A549 (cell line): ENCODE measurements around the gene BRCA2. TPM values are rescaled to one million over a fixed set of nuclear protein-coding genes. Genes with fewer than 3 reads are reported as not detected.

Experiments used
- ATAC-seq, 2 experiments: fragments of 200-7000 bp in 1 of 2; fragments of >200 bp in 1 of 2; cut with Nextera tagmentation in 1 of 2; cut with Tn5 transposase in 1 of 2; 3 replicates each; pipeline versions ENCODE4 v1.8.0 to v1.9.1; 2018 to 2020; ENCODE audit warnings: mild to moderate bottlenecking in 1 of 2, moderate library complexity in 1 of 2
- CTCF ChIA-PET: fragments of 300-600 bp; sonication (Branson Sonifier 250); formaldehyde crosslinking; extraction: SDS; loops from one replicate; lab custom pipeline; 2021; ENCODE audit warnings: antibody characterized with exemption, inconsistent platforms; lab: Yijun Ruan, JAX
- POLR2A ChIA-PET: fragments of 350-600 bp; formaldehyde crosslinking; extraction: SDS; loops from one replicate; lab custom pipeline; 2021; ENCODE audit warnings: antibody characterized with exemption, inconsistent platforms; lab: Yijun Ruan, JAX
- DNase-seq, 2 experiments: peaks; one replicate each; pipeline versions ENCODE4 v3.0.0 to v3.0.0-alpha.2; 2011 to 2016; ENCODE audit warnings: low read depth in 1 of 2, low spot score in 1 of 2
- FAIRE-seq: peaks from 2 replicates; lab custom pipeline; 2011; peaks lifted over from hg19 to GRCh38; lab: Jason Lieb, UNC
- H3K27ac ChIP-seq, 2 experiments: fragments of >200 bp; sonication (Bioruptor Twin); formaldehyde crosslinking; 3 replicates each; pipeline ENCODE4 v1.5.1; 2016 to 2017
- H3K4me1 ChIP-seq: fragments of >200 bp; sonication (Bioruptor Twin); formaldehyde crosslinking; 3 replicates; pipeline ENCODE4 v1.6.1; 2016
- H3K4me2 ChIP-seq: fragments of >200 bp; sonication (Bioruptor Twin); formaldehyde crosslinking; 3 replicates; pipeline ENCODE4 v1.6.1; 2016
- H3K4me3 ChIP-seq: fragments of >200 bp; sonication (Bioruptor Twin); formaldehyde crosslinking; 3 replicates; pipeline ENCODE4 v1.5.1; 2016
- H3K9me3 ChIP-seq: fragments of >200 bp; sonication (Bioruptor Twin); formaldehyde crosslinking; 3 replicates; pipeline ENCODE4 v1.6.1; 2016
- CBX8 ChIP-seq: fragments of 200-600 bp; sonication (generic); IDR thresholded peaks from 2 replicates; pipeline ENCODE4 v1.6.1; 2016
- CTCF ChIP-seq: fragments of >200 bp; sonication (Bioruptor Twin); formaldehyde crosslinking; IDR thresholded peaks from 3 replicates; pipeline ENCODE4 v1.5.1; 2016
- EHMT2 ChIP-seq: fragments of 200-600 bp; sonication (generic); IDR thresholded peaks from 2 replicates; pipeline ENCODE4 v1.6.1; 2016; ENCODE audit warnings: antibody characterized with exemption, low read depth, mild to moderate bottlenecking, moderate library complexity
- FOSB ChIP-seq: fragments of 250-450 bp; sonication (Bioruptor Pico); IDR thresholded peaks from 2 replicates; pipeline ENCODE4 v1.5.0; 2020; ENCODE audit warnings: mild to moderate bottlenecking, moderate library complexity
- HDAC2 ChIP-seq: fragments of 200-600 bp; sonication (generic); IDR thresholded peaks from 2 replicates; pipeline ENCODE4 v1.6.1; 2016
- HMGXB4 ChIP-seq: fragments of 250-450 bp; sonication (Bioruptor Pico); IDR thresholded peaks from 2 replicates; pipeline ENCODE4 v1.5.0; 2021; ENCODE audit warnings: mild to moderate bottlenecking, moderate library complexity, borderline replicate concordance
- MAFK ChIP-seq: fragments of 450-650 bp; IDR thresholded peaks from 2 replicates; pipeline ENCODE4 v1.6.1; 2014; ENCODE audit not compliant: partially characterized antibody
- NPAS2 ChIP-seq: fragments of 250-450 bp; sonication (Bioruptor Pico); IDR thresholded peaks from 2 replicates; pipeline ENCODE4 v1.8.0; 2022; ENCODE audit warnings: mild to moderate bottlenecking, moderate library complexity, borderline replicate concordance
- NR3C1 ChIP-seq: fragments of >200 bp; sonication (Bioruptor Twin); formaldehyde crosslinking; IDR thresholded peaks from 3 replicates; pipeline ENCODE4 v1.6.1; 2017
- SREBF2 ChIP-seq: fragments of 450-650 bp; IDR thresholded peaks from 2 replicates; pipeline ENCODE4 v1.6.1; 2014; ENCODE audit warnings: mild to moderate bottlenecking, moderate library complexity
- ZNF302 ChIP-seq: fragments of 250-450 bp; sonication (Bioruptor Pico); IDR thresholded peaks from 2 replicates; pipeline ENCODE4 v1.9.0; 2021; ENCODE audit warnings: inconsistent platforms, mild to moderate bottlenecking, moderate library complexity
- ZSCAN20 ChIP-seq: fragments of 250-450 bp; sonication (Bioruptor Pico); IDR thresholded peaks from 2 replicates; pipeline ENCODE4 v1.8.0; 2022; ENCODE audit warnings: mild to moderate bottlenecking, moderate library complexity
- WGBS: methylation state at CpG from one replicate; pipeline ENCODE4 v1.1.6; 2017; ENCODE audit errors: missing lambda C conversion rate; 5-methylcytosine and 5-hydroxymethylcytosine counted together
- polyA plus RNA-seq, 4 experiments: library from polyadenylated mRNA; depleted of rRNA in 3 of 4; stranded (reverse); fragments of >200 nt; fragmentation: RNase III in 1 of 4; extraction: RNeasy Plus Mini Kit Qiagen cat#74134 plus additional on column Dnase treatment in 1 of 4; gene quantifications; 2 replicates in 3 of 4; 3 replicates in 1 of 4; pipeline ENCODE4 v1.2.3, GENCODE V29; 2011 to 2017
- small RNA-seq, 6 experiments: library from RNA; depleted of rRNA; stranded (forward); fragments of <200 nt; gene quantifications; one replicate each; pipeline ENCODE3, GENCODE V24; 2012

BRCA2 gene
- polyA plus RNA-seq, 2 of the 4 experiments (the other 2 are of a cell fraction): 2.6 to 4.6 TPM

GRCh38 chr13:32447894-32448623 lies 132.8 kb downstream of the BRCA2 start (continued):
- no peak for TF ChIP-seq NR3C1
- no peak for TF ChIP-seq CTCF

GRCh38 chr13:32448972-32449371 lies 133.7 kb downstream of the BRCA2 start:
- Histone ChIP-seq H3K9me3 (peaks cover 4% of the 10 kb centered on the region; the same call in 2 of the 3 replicates), H3K27ac (no peak overlapping the region), H3K4me2 (no peak overlapping the region), H3K4me3 (no peak overlapping the region), H3K4me1 (no peaks in the 10 kb centered on the region)
- ATAC-seq (no peak), FAIRE-seq (no peak), DNase-seq (no peak)
- TF ChIP-seq ZNF302: no peak
- no peak for TF ChIP-seq CBX8
- no peak for TF ChIP-seq ZSCAN20
- TF ChIP-seq NPAS2 (CRISPR knock-in tag): no peak
- TF ChIP-seq EHMT2: no peak
- TF ChIP-seq SREBF2: no peak
- no peak for TF ChIP-seq HDAC2
- no peak for TF ChIP-seq HMGXB4 (CRISPR knock-in tag)
- TF ChIP-seq MAFK: no peak
- TF ChIP-seq FOSB (CRISPR knock-in tag): no peak
- CTCF ChIA-PET: interaction anchor here (1.5 kb wide), 1 partner anchor 18 kb away, joined by 3 read pairs; no protein-coding TSS in a partner anchor
- POLR2A ChIA-PET: no interaction called here
- 100% methylated on average over 1 of the region's 1 CpG for WGBS

Small RNAs within 50 kb of the gene (small RNA-seq; reads per million reads assigned to genes)
- gene RF00190: 0 reads per million in 6 experiments

Other genes starting within 250 kb of the BRCA2 start
- not detected in 2 replicates for gene ZAR1L, start 145 bp upstream of the BRCA2 start, polyA plus RNA-seq (2011; rRNA removed)
- not detected in 3 replicates for gene ZAR1L, start 145 bp upstream of the BRCA2 start, polyA plus RNA-seq (2017; fragmentation: RNase III; extraction: RNeasy Plus Mini Kit Qiagen cat#74134 plus additional on column Dnase treatment)
- 0.50 and 0.85 TPM in 2 replicates for gene N4BP2L1, start 112.6 kb downstream of the BRCA2 start, polyA plus RNA-seq (2011; rRNA removed)
- gene N4BP2L1, start 112.6 kb downstream of the BRCA2 start, polyA plus RNA-seq (2017; fragmentation: RNase III; extraction: RNeasy Plus Mini Kit Qiagen cat#74134 plus additional on column Dnase treatment): 0.41 to 0.64 TPM (median 0.55 TPM) in 3 replicates
- gene N4BP2L2, start 223.3 kb downstream of the BRCA2 start, polyA plus RNA-seq (2011; rRNA removed): 40.6 and 56.2 TPM in 2 replicates
- 26.9 to 29.3 TPM (median 27.9 TPM) in 3 replicates for gene N4BP2L2, start 223.3 kb downstream of the BRCA2 start, polyA plus RNA-seq (2017; fragmentation: RNase III; extraction: RNeasy Plus Mini Kit Qiagen cat#74134 plus additional on column Dnase treatment)